ENCODE measurements around the gene SLAMF7.

The SLAMF7 gene

GRCh38 chr1:160747717-160748116 is 8.7 kb downstream of the SLAMF7 start:
- no peak for DNase-seq

GRCh38 chr1:160748181-160748877 is 9.3 kb downstream of the SLAMF7 start:
- DNase-seq: no peak

GRCh38 chr1:160748878-160749269 is 9.8 kb downstream of the SLAMF7 start:
- DNase-seq: no peak

- no peak for DNase-seq
Measured at GRCh38 chr1:160750608-160751007, 11.6 kb downstream of the SLAMF7 start.

GRCh38 chr1:160752406-160752805 is 13.4 kb downstream of the SLAMF7 start:
- no peak for DNase-seq

GRCh38 chr1:160752924-160753323 is 13.9 kb downstream of the SLAMF7 start:
- DNase-seq: no peak

GRCh38 chr1:160753594-160753993 is 14.5 kb downstream of the SLAMF7 start:
- DNase-seq: no peak

- DNase-seq: no peak
Measured at GRCh38 chr1:160755461-160755860, 16.4 kb downstream of the SLAMF7 start.

- peak; percentile 40 to 64 for DNase-seq
Measured at GRCh38 chr1:160755911-160756848, 17.1 kb downstream of the SLAMF7 start.

GRCh38 chr1:160756849-160757201 is 17.8 kb downstream of the SLAMF7 start:
- no peak for DNase-seq

GRCh38 chr1:160758521-160758920 is 19.5 kb downstream of the SLAMF7 start:
- no peak for DNase-seq

- no peak for DNase-seq
Measured at GRCh38 chr1:160759740-160760139, 20.7 kb downstream of the SLAMF7 start.

- DNase-seq: no peak
Measured at GRCh38 chr1:160761046-160761445, 22.0 kb downstream of the SLAMF7 start.

- no peak for DNase-seq
Measured at GRCh38 chr1:160761886-160762285, 22.8 kb downstream of the SLAMF7 start.

- no peak for DNase-seq
Measured at GRCh38 chr1:160763993-160764392, 24.9 kb downstream of the SLAMF7 start.

GRCh38 chr1:160767395-160768294 is 28.6 kb downstream of the SLAMF7 start:
- peak; percentile 32 to 48 for DNase-seq

- peak; percentile 89 to 91 for DNase-seq
Measured at GRCh38 chr1:160768295-160768657, 29.2 kb downstream of the SLAMF7 start.

GRCh38 chr1:160772331-160772730 is 33.3 kb downstream of the SLAMF7 start:
- no peak for DNase-seq

- no peak for DNase-seq
Measured at GRCh38 chr1:160773093-160773492, 34.0 kb downstream of the SLAMF7 start.

GRCh38 chr1:160774886-160775719 is 36.1 kb downstream of the SLAMF7 start:
- DNase-seq: no peak

GRCh38 chr1:160776178-160776577 is 37.1 kb downstream of the SLAMF7 start:
- DNase-seq: no peak

- peak; percentile 59 to 76 for DNase-seq
Measured at GRCh38 chr1:160777486-160778089, 38.5 kb downstream of the SLAMF7 start.

Measured in CD4-positive, alpha-beta T cell treated with Interleukin-4 for 1 hour (primary cell).